Mesothelial cell of epicardium (in vitro differentiated cells): ENCODE results near the gene IPCEF1. TPM values are rescaled to one million over a fixed set of nuclear protein-coding genes. Genes with fewer than 3 reads are reported as not detected.

Experiments used
- DNase-seq, 2 experiments: peaks; one replicate each; pipeline ENCODE4 v3.0.0; 2021; ENCODE audit warnings: low spot score in 2 of 2; ENCODE audit not compliant: unreplicated experiment in 2 of 2
- H3K27ac Mint-ChIP-seq: 2 replicates; pipeline ENCODE4 v1.8.0; 2021; ENCODE audit warnings: mixed read lengths
- H3K27me3 Mint-ChIP-seq: 2 replicates; pipeline ENCODE4 v1.8.0; 2021; ENCODE audit warnings: low read depth, mixed read lengths
- H3K36me3 Mint-ChIP-seq: 2 replicates; pipeline ENCODE4 v1.8.0; 2021; ENCODE audit warnings: mixed read lengths
- H3K4me1 Mint-ChIP-seq: 2 replicates; pipeline ENCODE4 v1.8.0; 2021; ENCODE audit warnings: mixed read lengths
- H3K4me3 Mint-ChIP-seq: 2 replicates; pipeline ENCODE4 v1.8.0; 2021; ENCODE audit warnings: mild to moderate bottlenecking, moderate library complexity, mixed read lengths
- H3K9me3 Mint-ChIP-seq: 2 replicates; pipeline ENCODE4 v1.8.0; 2021; ENCODE audit warnings: mixed read lengths
- CTCF ChIP-seq: fragments of 200-600 bp; sonication (generic); IDR thresholded peaks from one replicate; pipeline ENCODE4 v1.5.0; 2021; ENCODE audit warnings: antibody characterized with exemption; ENCODE audit not compliant: unreplicated experiment
- total RNA-seq: library from RNA; stranded (reverse); gene quantifications from 3 replicates; pipeline ENCODE4 v1.2.1, GENCODE V29; 2021

Gene IPCEF1
- total RNA-seq, 1 donor from 2014 or later = 0.76 TPM

- TF ChIP-seq CTCF = no peak
- Mint-ChIP-seq H3K4me3 (no peak overlapping the region), H3K27ac (no peak overlapping the region), H3K9me3 (no peaks in the 10 kb centered on the region), H3K36me3 (no peaks in the 10 kb centered on the region), H3K4me1 (peaks cover 9% of the 10 kb centered on the region), H3K27me3 (no peaks in the 10 kb centered on the region)
- DNase-seq = no peak
Measured at GRCh38 chr6:154371281-154371680, 14.7 kb upstream of the IPCEF1 start.

- H3K4me1 Mint-ChIP-seq = peaks cover 9% of the 10 kb centered on the region
- no peak for DNase-seq
- TF ChIP-seq CTCF = no peak
- H3K9me3 Mint-ChIP-seq = no peaks in the 10 kb centered on the region
- no peak overlapping the region for H3K27ac Mint-ChIP-seq
- H3K36me3 Mint-ChIP-seq = no peaks in the 10 kb centered on the region
- no peaks in the 10 kb centered on the region for H3K27me3 Mint-ChIP-seq
- no peak overlapping the region for H3K4me3 Mint-ChIP-seq
Measured at GRCh38 chr6:154370545-154370944, 13.9 kb upstream of the IPCEF1 start.

GRCh38 chr6:154367839-154368695 is 11.5 kb upstream of the IPCEF1 start:
- Mint-ChIP-seq H3K27ac (no peak overlapping the region), H3K4me3 (no peak overlapping the region), H3K9me3 (no peaks in the 10 kb centered on the region), H3K27me3 (no peaks in the 10 kb centered on the region), H3K36me3 (no peaks in the 10 kb centered on the region), H3K4me1 (peaks cover 15% of the 10 kb centered on the region)
- no peak for TF ChIP-seq CTCF
- DNase-seq = no peak

- no peak for DNase-seq
- H3K9me3 Mint-ChIP-seq = no peaks in the 10 kb centered on the region
- no peak overlapping the region for H3K4me3 Mint-ChIP-seq
- TF ChIP-seq CTCF = no peak
- no peaks in the 10 kb centered on the region for H3K36me3 Mint-ChIP-seq
- no peak overlapping the region for H3K27ac Mint-ChIP-seq
- H3K27me3 Mint-ChIP-seq = no peaks in the 10 kb centered on the region
- peaks cover 15% of the 10 kb centered on the region for H3K4me1 Mint-ChIP-seq
Measured at GRCh38 chr6:154367336-154367735, 10.7 kb upstream of the IPCEF1 start.

GRCh38 chr6:154363821-154364220 is 7.2 kb upstream of the IPCEF1 start:
- Mint-ChIP-seq H3K4me3 (no peak overlapping the region), H3K27ac (no peak overlapping the region), H3K4me1 (peaks cover 10% of the 10 kb centered on the region), H3K27me3 (no peaks in the 10 kb centered on the region), H3K9me3 (no peaks in the 10 kb centered on the region), H3K36me3 (no peaks in the 10 kb centered on the region)
- no peak for DNase-seq
- no peak for TF ChIP-seq CTCF

GRCh38 chr6:154361476-154361875 is 4.9 kb upstream of the IPCEF1 start:
- DNase-seq = no peak
- H3K9me3 Mint-ChIP-seq = no peaks in the 10 kb centered on the region
- no peaks in the 10 kb centered on the region for H3K36me3 Mint-ChIP-seq
- H3K27ac Mint-ChIP-seq = no peak overlapping the region
- peaks cover 10% of the 10 kb centered on the region for H3K4me1 Mint-ChIP-seq
- no peaks in the 10 kb centered on the region for H3K27me3 Mint-ChIP-seq
- H3K4me3 Mint-ChIP-seq = no peak overlapping the region
- no peak for TF ChIP-seq CTCF
